Endometrium (tissue), 2 donors: ENCODE results near the gene LRRC4B.
"Not testable (repeated sequence)": the region's sequence is repeated elsewhere in the genome, so short reads cannot be mapped to it uniquely, and the experiment has no call there.

Experiments
- FAIRE-seq: peaks from 2 replicates; lab custom pipeline; 2012; peaks lifted over from hg19 to GRCh38; lab: Jason Lieb, UNC
- donor health status: control.
- donor health status: control.

Gene LRRC4B

DNA sequence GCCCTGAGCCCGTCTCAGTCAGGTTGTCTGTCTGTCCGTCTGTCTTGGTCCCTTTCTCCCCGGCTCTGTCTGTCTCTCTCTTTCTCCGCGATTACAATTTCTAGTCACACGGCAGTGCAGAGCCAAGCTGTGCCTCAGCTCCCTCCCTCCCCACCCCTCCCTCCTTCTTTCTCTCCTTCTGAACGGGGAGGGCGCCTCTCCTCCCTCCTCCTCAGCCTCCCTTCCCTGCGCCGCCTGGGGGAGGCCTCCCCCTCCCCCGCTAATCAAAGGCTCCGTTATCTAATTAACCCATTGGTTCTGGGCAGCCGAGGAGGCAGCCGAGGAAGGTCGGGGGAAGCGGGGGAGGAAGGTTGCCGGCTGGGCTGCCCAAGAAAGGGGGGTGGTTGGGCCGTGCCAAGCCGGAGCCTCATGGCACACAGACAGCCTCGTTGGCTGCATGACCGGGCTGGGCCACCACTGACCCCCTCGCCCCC is 16.5 kb downstream of the LRRC4B start:
- FAIRE-seq, result no peak

DNA sequence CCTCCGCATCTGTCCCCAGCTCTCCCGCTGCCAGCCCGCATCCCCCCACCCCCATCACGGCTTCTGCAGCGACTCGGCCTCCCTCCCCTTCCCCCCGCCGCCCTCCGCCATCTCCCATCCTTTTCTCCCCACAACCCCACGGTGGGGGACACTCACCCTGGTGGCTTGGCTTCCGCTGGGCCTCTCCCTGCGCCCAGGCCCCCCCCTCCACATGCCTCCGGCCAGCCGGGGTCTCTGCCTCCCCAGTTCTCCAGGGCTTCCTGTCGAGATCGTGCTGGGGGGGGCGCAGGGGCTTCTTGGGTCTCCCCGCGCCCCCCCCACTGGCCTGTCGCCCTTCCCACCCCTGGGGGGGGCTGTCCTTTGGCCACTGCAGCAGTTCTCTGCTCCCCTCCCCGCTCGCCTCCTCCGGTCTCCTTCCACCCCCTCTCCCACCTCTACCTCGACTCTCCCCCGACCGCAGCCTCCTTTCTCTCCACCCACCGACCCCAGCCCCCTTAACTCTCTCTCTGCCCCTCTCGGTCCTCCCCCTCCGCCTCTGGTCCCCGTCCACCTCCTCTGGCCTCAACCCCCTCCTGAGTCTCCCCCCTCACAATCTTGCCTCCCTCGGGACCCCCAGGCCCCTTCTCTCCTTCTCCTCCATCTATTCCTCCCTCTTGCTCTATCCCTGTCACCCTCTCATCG is 17.1 kb downstream of the LRRC4B start:
- no peak for FAIRE-seq

DNA sequence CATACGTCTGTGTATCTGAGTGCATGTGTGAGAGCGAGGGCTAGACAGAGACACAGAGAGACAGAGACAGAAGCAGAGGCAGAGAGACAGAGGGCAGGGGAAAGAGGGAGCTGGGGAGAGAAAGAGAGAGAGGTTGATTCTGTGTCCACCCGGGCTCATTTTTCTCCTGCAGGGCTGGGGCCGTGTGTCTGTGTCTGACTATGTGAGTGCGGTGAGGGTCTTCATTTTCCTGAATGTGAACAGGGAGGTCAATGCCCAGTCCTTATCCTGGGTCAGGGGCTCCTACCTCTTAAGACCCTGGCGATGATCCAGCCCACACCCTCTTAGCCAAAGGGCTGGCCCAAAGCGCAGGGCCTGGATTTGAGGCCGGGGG is 17.7 kb downstream of the LRRC4B start:
- FAIRE-seq, result no peak

DNA sequence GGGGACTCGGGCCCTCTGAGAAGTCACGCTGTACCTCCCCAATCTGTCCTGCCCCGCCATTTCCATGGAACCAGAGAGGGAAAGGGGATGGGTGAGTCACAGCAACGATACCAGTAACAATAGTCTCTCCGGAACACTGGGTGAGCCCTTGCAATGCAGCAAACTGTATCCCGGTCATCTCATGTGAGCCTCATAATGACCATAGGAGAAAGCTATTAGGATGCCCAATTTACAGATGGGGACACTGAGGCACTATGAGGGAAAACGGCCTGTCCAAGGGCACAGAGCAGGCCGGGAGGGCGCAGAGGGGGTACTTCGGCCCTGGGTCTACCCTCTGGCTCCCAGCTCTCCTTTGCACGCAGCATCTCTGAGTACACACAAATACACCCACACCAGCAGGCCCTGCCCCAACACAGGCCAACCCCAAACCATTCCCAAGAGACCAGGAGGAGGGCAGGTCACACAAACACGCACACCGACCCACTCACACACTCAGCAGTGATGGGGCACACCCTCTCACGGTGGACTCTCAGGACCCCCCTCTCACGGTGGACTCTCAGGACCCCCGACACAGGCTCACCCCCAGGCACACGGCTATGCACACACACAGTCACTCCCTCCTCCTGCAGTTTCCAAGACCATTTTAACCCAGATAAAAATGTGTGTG is 18.2 kb downstream of the LRRC4B start:
- no peak for FAIRE-seq

DNA sequence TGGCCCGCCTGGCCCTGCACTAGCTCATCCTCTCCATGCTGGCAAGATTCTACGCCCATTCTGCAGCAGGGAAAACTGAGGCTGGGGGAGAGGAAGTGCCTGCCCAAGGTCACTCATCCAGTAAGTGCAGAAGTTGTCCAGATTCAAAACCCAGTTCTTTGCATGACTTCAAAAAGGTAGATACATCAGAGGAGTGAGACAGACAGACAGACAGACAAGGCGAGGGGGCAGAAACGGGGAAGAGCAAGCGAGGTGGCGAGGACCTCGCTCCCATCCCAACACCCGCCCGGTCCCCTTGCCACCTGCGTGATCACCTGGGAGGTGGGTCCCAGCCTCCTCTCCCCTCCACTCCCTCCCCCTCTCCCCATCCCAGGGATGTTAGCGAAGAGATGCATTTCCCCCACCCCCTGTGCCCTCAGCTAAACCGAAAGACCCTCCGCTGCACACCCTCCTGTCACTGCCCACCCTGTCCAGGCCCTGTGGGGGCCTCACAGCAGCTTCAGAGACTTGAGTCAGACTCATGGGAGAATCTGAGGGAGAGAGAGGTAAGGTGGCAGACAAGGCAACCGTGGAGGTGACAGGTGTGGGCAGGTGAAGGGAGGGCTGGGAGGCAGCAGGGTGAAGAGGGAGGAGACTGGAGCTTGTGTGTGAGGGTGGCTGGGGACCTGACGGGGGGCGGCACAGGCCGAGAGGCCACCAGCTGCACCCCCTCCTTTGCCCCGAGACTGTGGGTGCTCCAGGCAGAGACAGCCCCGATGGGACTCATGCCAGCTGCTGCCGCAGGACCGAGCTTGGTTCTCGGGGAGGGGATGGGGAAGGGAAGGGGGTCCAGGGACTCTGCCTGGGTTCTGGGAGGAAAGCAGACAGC is 18.9 kb downstream of the LRRC4B start:
- no peak for FAIRE-seq

DNA sequence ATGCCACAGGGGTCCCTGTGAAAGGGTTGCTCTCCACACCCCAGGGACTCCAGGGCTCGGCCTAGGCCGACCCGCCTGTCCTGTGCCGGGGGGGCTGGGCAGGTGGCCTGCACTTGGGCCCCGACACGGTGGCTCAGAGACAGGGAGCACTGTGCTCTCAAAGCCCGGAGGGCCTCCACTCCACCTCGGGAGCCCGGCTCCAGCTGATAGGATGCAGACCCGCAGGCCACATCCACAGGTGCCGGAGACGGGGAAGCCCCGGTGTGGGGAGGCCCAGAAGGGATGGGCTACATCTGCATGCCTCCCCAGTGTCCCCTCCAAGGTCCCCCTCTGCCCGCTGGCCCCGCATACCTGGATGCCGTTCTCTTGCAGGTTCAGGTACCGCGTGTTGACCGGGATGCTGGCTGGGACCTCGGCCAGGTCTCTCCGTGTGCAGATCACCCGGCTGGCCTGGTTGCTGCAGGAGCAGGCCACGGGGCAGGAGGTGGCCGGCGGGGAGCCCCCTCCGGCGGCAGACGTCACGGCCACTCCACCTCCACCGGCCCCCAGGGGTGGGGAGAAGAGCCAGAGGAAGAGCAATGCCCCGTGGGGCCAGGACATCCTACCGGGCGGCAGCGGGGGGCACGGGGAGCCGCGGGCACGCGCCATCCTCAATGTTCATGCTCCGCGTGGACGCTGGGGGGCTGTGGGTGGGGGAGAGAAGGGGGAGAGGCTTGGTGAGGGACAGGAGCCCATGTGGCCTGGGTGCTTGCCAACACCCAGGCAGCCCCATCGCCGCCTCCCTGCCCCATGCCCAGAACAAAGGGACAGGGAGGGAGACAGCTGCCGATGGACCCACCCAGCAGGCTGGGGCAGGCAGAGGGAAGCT is 19.8 kb downstream of the LRRC4B start:
- no peak for FAIRE-seq

DNA sequence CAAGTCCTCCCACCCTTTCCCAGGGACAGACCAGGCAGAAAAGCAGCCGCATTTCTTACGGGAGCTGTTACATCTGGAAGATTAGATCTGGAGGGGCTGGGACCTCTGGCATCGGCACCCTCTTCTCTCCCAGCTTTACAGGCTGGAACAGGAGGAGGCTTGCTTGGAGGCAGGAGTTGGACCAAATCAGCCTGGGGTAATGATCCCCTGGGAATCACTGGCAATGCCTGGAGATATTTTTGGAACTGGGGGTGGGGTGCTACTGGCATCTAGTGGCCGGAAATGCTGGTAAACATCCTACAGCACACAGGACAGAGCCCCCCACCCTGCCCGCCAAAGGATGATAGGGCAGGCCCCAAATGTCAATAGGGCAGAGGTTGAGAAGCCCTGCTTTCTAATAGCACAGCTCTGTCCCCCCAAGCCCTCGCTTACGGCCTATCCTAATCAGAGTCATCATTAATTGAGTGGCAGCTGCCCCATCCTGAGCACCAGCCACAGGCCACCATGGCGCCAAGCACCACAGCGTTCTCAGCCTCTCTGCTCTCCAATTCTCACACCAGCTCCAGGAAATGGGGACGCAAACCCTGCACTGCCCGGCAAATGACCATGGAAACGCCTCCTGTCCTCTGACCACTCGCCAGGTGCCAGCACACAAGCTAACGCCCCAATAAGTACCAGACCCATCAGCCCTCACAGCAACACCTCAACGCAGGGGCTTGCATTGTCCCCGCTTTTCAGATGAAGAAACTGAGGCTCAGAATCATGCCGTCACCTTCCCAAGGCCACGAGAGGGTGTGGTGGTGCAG is 20.6 kb downstream of the LRRC4B start:
- no peak for FAIRE-seq

DNA sequence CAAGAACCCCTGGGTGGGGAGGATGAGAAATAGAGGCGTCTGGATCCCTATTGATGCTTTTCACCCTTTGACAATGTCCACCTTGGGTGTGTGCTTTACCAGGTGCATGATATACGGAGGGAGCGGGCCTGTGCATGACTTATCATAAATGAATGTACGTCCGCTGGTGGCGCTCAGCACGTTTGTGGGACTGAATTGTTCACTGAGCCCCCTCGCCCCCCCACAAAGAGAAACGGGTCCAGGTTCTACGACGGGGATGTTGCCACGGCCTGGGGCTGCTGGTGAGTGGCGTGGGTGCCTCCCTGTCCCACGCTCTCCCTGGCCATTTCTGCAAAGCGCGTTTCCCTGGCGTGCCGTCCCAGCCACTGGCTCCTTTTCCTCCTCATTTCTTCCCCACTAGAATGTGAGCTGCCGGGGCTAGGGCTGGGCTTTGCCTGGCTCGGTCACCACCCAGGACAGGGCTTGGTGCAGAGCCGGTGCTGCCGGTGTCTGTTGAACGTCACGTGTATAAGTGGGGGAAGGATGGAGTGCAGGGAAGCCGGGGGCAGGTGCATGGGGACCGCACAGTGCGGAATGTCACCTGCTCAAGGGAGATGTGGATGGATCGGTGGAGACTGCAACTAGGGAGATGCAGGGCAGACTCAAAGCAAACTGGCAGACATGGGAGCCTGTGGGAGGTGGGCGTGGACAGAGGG is 21.6 kb downstream of the LRRC4B start:
- FAIRE-seq, result no peak

DNA sequence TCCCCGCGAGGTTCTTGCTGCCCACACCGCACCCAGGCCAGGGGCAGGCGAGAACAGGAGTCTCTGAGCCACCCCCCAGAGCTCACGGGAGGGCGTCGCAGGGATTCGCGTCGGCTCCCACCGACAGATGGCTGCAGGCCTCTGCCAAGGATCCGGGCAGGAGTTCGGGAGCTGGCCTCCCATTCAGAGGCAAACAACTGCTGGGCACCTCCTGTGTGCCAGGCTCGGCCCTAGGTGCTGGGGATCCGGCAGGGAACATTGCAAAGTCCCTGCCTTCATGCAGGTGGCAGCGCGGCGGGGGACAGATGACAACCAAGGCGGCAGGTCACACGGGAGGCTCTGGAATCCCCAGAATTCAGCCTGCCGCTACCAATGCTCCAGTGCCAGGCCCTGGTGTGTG is 25.3 kb downstream of the LRRC4B start:
- no peak for FAIRE-seq

DNA sequence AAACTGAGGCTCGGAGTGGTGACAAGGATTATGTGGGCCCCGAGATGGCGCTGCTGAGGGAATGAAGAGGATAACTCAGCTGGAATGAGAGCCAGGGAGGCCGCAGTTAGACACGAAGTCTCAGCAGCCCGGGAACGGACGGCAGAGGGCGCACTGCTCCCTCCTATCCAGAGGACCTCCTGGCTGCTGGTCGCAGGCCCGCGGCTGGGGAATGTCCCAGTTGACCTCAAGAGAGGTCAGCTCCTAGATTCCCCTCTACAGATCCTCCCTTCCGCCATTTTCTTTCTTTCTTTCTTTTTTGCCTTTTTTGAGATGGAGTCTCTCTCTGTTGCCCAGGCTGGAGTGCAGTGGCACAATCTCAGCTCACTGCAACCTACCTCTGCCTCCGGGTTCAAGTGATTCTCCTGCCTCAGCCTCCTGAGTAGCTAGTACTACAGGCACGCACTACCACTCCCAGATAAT is 30.4 kb downstream of the LRRC4B start:
- FAIRE-seq, result no peak

DNA sequence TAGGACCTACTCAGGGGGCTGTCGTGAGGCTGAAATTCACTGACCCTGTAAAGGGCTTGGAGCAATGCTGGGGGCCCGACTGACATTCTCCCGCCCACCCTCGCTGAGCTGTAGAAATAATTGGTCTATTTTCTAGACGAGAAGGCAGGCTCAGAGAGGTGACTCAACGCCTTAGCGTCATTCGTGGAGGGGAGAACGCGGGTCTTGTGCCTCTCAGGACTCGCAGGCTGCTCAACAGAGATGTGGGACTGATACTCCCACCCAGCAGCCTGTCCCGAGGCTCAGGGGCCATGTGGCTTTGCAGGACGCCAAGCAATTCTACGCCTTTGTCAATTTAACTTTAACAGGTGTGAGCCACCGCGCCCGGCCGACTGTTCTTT is 30.9 kb downstream of the LRRC4B start:
- no peak for FAIRE-seq

DNA sequence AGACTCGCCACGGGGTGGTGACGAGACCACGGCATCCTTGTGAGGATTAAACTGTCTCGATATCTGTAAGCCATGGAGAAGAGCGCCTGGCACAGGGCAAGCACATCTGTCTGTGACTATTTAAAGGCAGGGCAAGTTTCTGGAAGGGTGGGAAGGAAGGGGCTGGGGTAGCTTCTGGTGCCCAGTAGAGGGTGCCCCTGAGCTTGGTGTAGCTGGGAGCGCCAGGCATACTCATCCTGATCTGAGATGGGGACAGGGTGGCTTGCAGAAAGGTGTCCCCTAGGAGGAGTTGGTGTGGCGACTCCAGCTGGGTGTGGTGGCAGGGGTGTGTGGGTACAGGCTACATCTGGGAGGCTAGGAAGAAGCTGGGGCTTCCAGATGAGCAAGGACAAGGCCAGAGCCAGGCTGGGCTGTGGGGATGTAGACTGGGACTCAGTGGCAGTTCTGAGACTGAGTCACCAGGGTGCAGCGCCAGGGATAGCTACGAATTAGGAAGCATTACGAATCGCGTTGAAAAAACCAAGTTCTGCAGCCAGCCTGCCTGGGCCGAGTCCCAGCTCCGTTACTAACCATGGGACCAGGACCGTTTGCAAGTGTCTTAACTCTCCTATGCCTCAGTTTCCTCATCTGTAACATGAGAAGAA is 31.5 kb downstream of the LRRC4B start:
- no peak for FAIRE-seq

DNA sequence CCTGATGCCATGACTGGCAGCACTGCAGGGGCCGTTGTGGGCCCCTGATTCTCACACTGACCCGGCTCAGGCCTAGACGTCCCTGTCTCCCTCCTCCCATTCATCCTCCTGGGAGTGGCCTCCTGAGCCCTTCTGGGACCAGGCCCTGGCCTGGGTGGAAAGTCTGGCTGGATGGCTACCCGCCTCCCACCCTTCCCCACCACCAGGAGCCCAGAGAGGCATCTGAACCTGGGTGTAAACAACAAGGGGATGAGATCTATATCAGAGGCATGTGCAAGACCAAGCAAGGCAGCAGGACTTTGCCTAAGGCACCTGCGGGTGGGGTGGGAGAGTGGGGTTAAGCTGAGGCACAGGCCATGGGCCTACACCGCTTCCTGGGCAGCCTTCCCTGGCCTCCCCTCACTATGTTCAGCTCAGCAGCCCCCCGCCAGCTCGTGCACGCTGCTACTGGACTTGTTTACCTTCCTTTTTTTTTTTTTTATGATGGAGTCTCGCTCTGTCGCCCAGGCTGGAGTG is 32.5 kb downstream of the LRRC4B start:
- no peak for FAIRE-seq

DNA sequence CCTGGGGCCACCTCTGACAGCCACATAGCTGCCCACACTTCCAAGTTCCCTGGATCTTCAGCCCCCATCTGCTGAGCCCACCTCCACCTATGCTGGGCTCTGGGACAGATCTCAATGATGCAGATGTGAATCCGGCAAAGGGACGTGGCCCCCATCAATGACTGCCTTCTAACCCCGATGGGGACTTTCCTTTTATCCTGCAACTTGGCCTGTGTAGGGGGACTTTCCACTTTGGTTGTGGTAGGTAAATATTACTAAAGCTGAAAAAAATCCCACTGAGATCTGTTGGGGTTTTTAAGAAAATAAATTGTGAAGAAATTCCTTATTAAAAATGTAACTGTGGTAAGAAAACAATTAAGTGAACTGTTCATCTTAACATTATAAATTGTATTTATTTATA is 33.8 kb downstream of the LRRC4B start:
- FAIRE-seq, result no peak

DNA sequence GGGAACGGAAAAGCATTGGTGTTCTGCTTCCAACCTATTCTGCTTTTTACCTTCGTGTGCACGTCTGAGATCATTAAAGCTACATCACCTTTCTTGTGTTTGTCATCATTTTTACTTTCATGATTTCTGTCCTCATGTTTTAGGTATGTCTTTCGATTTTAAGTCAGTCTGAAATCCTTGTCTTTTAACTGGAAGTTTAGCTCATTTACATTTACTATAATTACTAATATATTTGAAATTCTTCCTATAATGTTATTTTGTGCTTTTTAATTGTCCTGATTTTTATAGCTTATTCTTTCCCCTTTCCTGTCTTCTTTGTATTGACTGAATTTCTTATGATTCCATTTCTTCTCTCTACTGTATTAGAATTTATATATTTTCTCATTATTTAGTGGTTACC is 35.3 kb downstream of the LRRC4B start:
- FAIRE-seq, result no peak

DNA sequence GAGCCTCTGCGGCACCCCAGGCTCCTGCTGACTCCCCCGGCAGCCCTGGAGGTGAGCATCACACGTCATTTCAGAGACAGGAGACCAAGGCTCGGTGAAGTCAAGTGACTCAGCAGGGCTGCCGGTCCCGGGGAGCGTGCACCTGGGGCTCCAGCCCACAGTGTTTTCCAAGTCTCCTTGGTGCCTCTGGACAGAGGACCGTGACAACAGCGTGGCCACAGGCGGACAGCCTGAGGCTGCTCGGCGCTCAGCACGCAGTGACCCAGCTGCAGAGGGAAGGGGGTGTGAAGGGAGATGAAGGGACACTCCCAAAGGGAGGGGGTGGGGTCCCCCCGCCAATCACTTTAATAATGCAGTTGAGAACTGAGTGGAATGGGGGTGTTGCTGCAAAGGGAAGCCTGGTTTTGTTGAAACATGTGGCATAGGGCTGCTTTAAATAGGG is 37.0 kb downstream of the LRRC4B start:
- FAIRE-seq, result no peak

DNA sequence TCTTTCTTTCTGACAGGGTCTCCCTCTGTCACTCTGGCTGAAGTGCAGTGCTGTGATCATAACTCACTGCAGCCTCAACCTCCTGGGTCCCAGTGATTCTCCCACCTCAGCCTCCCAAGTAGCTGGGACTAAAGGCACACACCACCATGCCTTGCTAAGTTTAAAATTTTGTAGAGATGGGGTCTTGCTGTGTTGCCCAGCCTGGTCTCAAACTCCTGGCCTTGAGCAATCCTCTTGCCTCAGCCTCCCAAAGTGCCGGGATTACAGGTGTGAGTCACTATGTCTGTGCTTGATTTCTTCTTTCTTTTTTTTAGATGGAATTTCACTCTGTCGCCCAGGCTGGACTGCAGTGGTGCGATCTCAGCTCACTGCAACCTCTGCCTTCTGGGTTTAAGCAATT is 40.2 kb downstream of the LRRC4B start:
- not testable (repeated sequence) for FAIRE-seq

DNA sequence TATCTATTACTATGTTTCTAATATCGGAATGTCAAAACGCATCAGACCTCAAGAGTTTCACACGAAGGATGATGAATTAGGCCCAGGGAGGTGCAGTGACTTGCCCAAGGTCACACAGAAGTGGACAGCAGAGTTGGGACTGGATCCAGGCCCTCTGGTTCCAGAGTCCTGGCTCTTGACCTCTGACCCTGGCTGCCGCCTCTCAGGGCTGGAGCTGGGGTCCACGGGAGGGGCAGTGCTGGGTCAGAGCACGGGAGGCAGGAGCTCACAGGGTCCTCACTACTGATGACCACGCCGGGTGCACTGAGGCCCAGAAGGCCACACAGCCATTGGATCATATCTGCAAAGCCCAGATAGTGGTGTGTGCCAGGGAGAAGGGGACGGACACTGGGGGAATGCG is 45.4 kb downstream of the LRRC4B start:
- no peak for FAIRE-seq

DNA sequence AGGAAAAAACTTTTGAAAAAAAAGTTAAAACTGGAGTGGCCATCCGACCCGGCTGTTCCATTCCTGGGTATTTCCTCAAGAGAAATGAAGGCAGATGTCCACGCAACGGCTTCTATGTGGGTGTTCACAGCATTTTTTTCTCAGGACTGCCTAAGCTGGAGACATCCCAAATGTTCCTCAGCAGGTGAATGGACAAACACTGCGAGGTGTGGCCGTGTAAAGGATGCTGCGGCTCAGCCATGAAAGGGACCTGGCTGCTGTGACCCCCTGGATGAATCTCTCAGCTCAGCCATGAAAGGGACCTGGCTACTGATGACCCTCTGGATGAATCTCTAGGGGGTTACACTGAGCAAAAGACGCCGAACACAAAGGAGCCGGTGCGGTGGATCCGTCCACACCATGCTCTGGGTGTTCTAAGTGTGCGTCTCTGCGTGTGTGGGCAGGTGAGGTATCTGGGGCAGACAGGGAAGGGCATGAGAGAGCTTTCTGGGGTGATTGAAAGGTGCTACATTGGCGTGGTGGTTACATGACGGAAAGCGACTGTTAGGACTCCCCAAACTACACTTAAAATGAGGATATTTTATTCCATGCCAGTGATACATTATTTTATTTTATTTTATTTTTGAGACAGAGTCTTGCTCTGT is 47.3 kb downstream of the LRRC4B start:
- no peak for FAIRE-seq
